Heart left ventricle (tissue), 16 donors: ENCODE measurements around the gene HMGA1. TPM values are rescaled to one million over a fixed set of nuclear protein-coding genes. Genes with fewer than 3 reads are reported as not detected.
A peak's percentile ranks its signal among the peaks of the same experiment; 100 is the strongest.

Experiments used
- ATAC-seq, 4 donors: fragments of 200-7000 bp; cut with Tn5 transposase; one replicate each; pipeline ENCODE4 v1.9.1; 2020 to 2022; ENCODE audit warnings: moderate library complexity in 4 of 4, mild to moderate bottlenecking in 3 of 4, moderate number of reproducible peaks in 1 of 4
- DNase-seq, 5 donors: peaks; one replicate each; pipeline ENCODE4 v3.0.0-alpha.2; 2020
- H3K27ac ChIP-seq, 12 donors: fragments of 200-600 bp; sonication (generic) in 4 of 12; one replicate each; pipeline versions ENCODE4 v1.5.0 to v1.8.0; 2016 to 2022; ENCODE audit warnings: mild to moderate bottlenecking in 2 of 12
- H3K27me3 ChIP-seq, 9 donors: fragments of 200-600 bp; sonication (generic) in 2 of 9; one replicate each; pipeline versions ENCODE4 v1.5.1 to v1.8.0; 2016 to 2022; ENCODE audit warnings: mild to moderate bottlenecking in 3 of 9
- H3K36me3 ChIP-seq, 9 donors: fragments of 200-600 bp; sonication (generic) in 2 of 9; one replicate each; pipeline versions ENCODE4 v1.5.0 to v1.8.0; 2018 to 2022; ENCODE audit warnings: mild to moderate bottlenecking in 2 of 9
- H3K4me1 ChIP-seq, 12 donors: fragments of 200-600 bp; sonication (generic) in 4 of 12; one replicate each; pipeline versions ENCODE4 v1.5.0 to v1.8.0; 2016 to 2022; ENCODE audit warnings: mild to moderate bottlenecking in 3 of 12
- H3K4me3 ChIP-seq, 12 donors: fragments of 200-600 bp; sonication (generic) in 4 of 12; one replicate each; pipeline versions ENCODE4 v1.5.0 to v1.8.0; 2017 to 2022; ENCODE audit warnings: mild to moderate bottlenecking in 9 of 12, moderate library complexity in 4 of 12
- H3K9me3 ChIP-seq, 12 donors: fragments of 200-600 bp; sonication (generic) in 4 of 12; one replicate each; pipeline versions ENCODE4 v1.5.0 to v1.8.0; 2016 to 2022; ENCODE audit warnings: mild to moderate bottlenecking in 1 of 12
- POLR2A ChIP-seq, 2 donors: fragments of 450-650 bp; IDR thresholded peaks; one replicate each; pipeline ENCODE4 v1.6.1; 2017; ENCODE audit warnings: antibody characterized with exemption in 2 of 2, mild to moderate bottlenecking in 2 of 2, moderate library complexity in 2 of 2
- WGBS, 4 donors: extraction: QIAGEN DNeasy Blood & Tissue Kit in 2 of 4; methylation state at CpG; one replicate each; pipeline versions ENCODE4 v1.1.5 to v1.1.7; 2013 to 2018; 5-methylcytosine and 5-hydroxymethylcytosine counted together
- intact Hi-C, 10 donors: fragments of 100-400 bp; cut with DNase I; formaldehyde crosslinking; loops; one replicate each; pipeline versions ENCODE4 v1.11.1 to v1.14.2; 2022
- polyA plus RNA-seq, 2 donors: library from polyadenylated mRNA; stranded (reverse); fragments of 200-250 nt; gene quantifications; one replicate each; pipeline ENCODE4 v1.2.3, GENCODE V29; 2013
- total RNA-seq, 9 donors: library from RNA; depleted of rRNA in 2 of 9; stranded (reverse); fragments of >200 nt in 2 of 9; fragmentation: NEBNext Ultra II Directional in 3 of 9; extraction: Animal tissue kit (Norgen Biotek cat#: 25700) in 3 of 9; gene quantifications; one replicate each; pipeline versions ENCODE4 v1.1.0 to v1.2.4, GENCODE V29; 2016 to 2023
- TF ChIP-seq, protein P1 (sequence below), 12 donors: fragments of 200-600 bp; sonication (generic) in 4 of 12; IDR thresholded peaks; one replicate each; pipeline versions ENCODE4 v1.5.0 to v1.8.0; 2018 to 2022; ENCODE audit warnings: antibody characterized with exemption in 12 of 12, mild to moderate bottlenecking in 5 of 12
- donor health status: ischemic (EF 13 %, LVEDD 7.1; RV severe dilation, severe dysfunction).
- donor health status: healthy with polysubstance abuse.
- donor health status: DM: no; HTN: yes; CAD: no.
- donor health status: DM: no; HTN: no; CAD: no.
- donor health status: ischemic (EF 25% LVEDD 6.9; RV normal size, moderate dysfunction).
- donor health status: ischemic (EF 25% LVEDD 5.7; RV mildly dilated, moderate dysfunction).
- donor health status: healthy.
- donor health status: DM: yes; HTN: yes; CAD: no.
- donor health status: ischemic (EF 35%, LVEDD 5.7; RV mildly dilated, moderate dysfunction).
- donor health status: nonischemic (EF 11% LVEDD 7.7; RV severe dilation, severe dysfunction).
- donor health status: DM: yes; HTN: yes; CAD: no.
- donor health status: PGD.
- donor health status: ischemic (EF 29% LVEDD 5.4; RV normal size, mild dysfunction).
- donor health status: nonischemic (EF 23%, LVEDD 6.1; RV moderate dilation, normal function).

HMGA1 gene
- total and polyA plus RNA-seq, 11 donors, result 23.0 to 76.1 (median 44.8) TPM

DNA sequence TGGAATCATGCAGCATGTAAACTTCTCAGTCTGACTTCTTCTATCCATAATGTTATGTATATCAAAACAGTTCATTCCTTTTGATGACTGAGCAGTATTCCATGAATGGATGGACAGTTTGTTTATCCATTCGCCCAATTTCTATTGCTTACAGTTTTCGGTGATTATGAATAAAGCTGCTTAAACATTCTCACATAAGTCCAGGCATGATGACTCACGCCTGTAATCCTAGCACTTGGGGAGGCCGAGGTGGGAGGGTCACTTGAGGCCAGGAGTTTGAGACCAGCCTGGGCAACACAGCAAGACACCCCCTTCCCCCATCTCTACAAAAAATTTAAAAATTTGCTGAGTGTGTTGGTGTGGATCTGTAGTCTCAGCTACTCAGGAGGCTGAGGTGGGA, 22.9 kb upstream of the HMGA1 start:
- DNase-seq (no peak), ATAC-seq (no peak)
- Histone ChIP-seq H3K27ac (no peak overlapping the region), H3K9me3 (no peaks in the 10 kb centered on the region), H3K27me3 (no peaks in the 10 kb centered on the region), H3K4me3 (no peak overlapping the region), H3K36me3 (no peaks in the 10 kb centered on the region), H3K4me1 (no peaks in the 10 kb centered on the region)
- WGBS, 4 donors, result 88 to 95% (median 94%) methylated on average over 4 of the region's 4 CpGs
- intact Hi-C loops, result no loop called here
- TF ChIP-seq, protein P1, sequence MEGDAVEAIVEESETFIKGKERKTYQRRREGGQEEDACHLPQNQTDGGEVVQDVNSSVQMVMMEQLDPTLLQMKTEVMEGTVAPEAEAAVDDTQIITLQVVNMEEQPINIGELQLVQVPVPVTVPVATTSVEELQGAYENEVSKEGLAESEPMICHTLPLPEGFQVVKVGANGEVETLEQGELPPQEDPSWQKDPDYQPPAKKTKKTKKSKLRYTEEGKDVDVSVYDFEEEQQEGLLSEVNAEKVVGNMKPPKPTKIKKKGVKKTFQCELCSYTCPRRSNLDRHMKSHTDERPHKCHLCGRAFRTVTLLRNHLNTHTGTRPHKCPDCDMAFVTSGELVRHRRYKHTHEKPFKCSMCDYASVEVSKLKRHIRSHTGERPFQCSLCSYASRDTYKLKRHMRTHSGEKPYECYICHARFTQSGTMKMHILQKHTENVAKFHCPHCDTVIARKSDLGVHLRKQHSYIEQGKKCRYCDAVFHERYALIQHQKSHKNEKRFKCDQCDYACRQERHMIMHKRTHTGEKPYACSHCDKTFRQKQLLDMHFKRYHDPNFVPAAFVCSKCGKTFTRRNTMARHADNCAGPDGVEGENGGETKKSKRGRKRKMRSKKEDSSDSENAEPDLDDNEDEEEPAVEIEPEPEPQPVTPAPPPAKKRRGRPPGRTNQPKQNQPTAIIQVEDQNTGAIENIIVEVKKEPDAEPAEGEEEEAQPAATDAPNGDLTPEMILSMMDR (IDR thresholded peaks at IDR 0.05), result no peak

DNA sequence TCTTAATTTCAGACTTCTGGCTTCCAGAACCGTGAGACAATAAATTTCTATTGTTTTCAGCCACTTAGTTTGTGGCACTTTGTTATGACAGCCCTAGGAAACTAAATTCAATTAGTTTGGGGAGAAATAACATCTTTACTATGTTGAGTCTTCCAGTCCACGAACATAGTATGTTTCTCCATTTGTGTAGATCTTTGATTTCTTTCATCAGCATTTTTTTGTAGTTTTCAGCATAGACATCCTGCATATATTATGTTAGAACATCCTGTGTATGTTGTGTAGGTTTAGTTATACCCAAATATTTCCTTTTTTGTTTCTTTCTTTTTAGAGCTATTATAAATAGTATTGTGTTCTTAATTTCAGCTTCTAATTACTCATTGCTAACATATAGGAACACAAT, 18.0 kb upstream of the HMGA1 start:
- H3K4me1 ChIP-seq, result peaks cover 0 to 8% (median 6%) of the 10 kb centered on the region in 12 donors
- H3K27ac ChIP-seq, result no peak overlapping the region
- no peaks in the 10 kb centered on the region for H3K9me3 ChIP-seq
- no peak for ATAC-seq
- intact Hi-C loops, result no loop called here
- no peak for DNase-seq
- no peaks in the 10 kb centered on the region for H3K36me3 ChIP-seq
- TF ChIP-seq, protein P1 (IDR thresholded peaks at IDR 0.05), result no peak
- no peak for TF ChIP-seq POLR2A (IDR thresholded peaks at IDR 0.05)
- no peak overlapping the region for H3K4me3 ChIP-seq
- 60 to 68% (median 62%) methylated on average over 2 of the region's 2 CpGs for WGBS, 4 donors
- H3K27me3 ChIP-seq, result no peaks in the 10 kb centered on the region

DNA sequence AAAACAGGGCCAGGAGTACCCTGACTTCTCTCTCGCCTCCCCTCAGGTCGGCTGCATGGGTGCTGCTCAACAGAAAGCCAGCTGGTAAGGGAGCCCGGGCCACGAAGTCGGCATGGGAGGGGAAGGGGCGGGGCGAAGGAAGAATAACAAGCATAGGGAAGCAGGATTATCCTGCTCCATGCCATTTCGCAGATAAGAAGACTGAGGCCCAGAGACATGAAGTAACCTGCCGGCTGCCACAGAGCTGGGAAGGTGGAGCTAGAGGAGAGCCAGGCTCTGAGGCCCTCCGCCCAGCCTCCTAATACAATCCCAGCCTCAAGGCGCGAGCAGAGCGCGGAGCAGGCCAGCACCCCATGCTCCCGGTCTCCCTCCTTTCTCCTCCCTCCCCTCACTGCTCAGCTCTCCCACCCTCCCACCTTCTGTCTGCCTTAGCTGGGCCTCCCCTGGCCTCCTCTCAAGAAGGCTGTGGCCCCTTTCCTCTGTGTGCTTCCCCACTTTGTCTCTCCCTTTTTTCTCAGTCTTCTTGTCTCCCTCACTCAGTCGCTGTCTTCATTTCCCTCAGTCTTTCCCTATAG, 13.2 kb upstream of the HMGA1 start:
- TF ChIP-seq POLR2A (IDR thresholded peaks at IDR 0.05), result no peak
- TF ChIP-seq, protein P1 (IDR thresholded peaks at IDR 0.05), result no peak
- Histone ChIP-seq H3K9me3 (no peaks in the 10 kb centered on the region), H3K27ac (peak overlapping the region in 11 of 12 donors; percentile 21 to 95 (median 67)), H3K27me3 (no peaks in the 10 kb centered on the region), H3K4me3 (peak overlapping the region in 10 of 12 donors; percentile 25 to 90 (median 72)), H3K36me3 (no peaks in the 10 kb centered on the region), H3K4me1 (peaks cover 0 to 15% (median 10%) of the 10 kb centered on the region in 12 donors)
- WGBS, 4 donors, result 21 to 29% (median 22%) methylated on average over 16 of the region's 16 CpGs
- intact Hi-C loops, result no loop called here
- DNase-seq (peak in 1 of 5 donors; percentile 28), ATAC-seq (peak; percentile 11 to 35 (median 32))

DNA sequence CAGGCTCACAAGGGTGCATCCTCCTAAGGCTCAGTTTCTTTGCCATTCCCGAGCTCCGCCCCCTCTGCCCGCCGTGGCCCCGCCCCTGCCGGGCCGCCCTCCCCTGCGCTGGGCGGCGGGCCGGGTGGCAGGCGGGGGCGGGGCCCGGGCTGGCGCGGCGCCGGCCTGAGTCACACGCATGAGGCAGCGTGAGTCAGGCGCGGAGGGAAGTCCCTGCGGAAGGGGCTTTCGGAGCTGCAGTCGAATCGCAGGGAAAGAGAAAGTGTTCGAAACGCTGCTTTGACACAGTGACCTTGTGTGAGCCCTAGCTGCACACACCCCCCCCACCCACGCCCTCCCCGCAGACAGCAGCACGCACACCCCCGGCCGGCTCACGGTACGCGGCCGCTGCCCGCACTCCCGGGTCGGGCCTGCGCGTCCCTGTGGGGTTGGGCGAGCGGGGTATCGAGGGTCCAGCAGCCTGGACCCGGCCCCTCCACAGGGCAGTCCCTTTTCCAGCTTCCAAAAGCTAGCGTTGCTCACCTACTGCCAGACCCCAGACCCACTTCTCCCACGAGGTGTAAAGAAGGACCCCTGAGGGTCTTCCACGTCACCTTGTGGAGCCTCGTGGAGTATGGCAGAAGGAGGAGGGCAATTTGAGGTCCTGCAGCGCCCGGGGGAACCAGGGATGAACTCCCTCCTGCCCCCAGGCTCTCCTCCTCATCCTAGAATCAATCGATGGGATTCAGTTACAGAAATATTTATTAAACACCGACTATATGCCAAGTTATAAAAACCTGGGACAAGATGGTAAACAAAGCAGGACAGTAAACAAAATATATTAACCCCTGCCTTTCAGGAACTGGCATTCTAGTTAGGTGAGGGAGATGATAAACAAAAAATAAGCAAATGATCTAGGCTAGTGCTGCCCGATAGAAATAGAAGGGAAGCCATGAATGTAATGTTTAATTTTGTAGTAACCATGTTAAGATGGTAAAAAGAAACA, 12.4 kb upstream of the HMGA1 start:
- Histone ChIP-seq H3K36me3 (no peaks in the 10 kb centered on the region), H3K9me3 (no peaks in the 10 kb centered on the region), H3K4me1 (peaks cover 0 to 15% (median 10%) of the 10 kb centered on the region in 12 donors), H3K27ac (peak overlapping the region; percentile 47 to 95 (median 92)), H3K27me3 (no peaks in the 10 kb centered on the region), H3K4me3 (peak overlapping the region; percentile 41 to 90 (median 72))
- ATAC-seq, result peak; percentile 91 to 99 (median 98)
- TF ChIP-seq, protein P1 (IDR thresholded peaks at IDR 0.05), result no peak
- peak; percentile 35 to 74 for TF ChIP-seq POLR2A (IDR thresholded peaks at IDR 0.05)
- 3 to 5% (median 3%) methylated on average over 46 to 55 of the region's 55 CpGs for WGBS, 4 donors
- intact Hi-C loops, result no loop called here
- peak; percentile 91 to 95 (median 93) for DNase-seq
